GM12878 (cell line): Measurements from ENCODE around the gene CPLX1. TPM values are rescaled to one million over a fixed set of nuclear protein-coding genes. Genes with fewer than 3 reads are reported as not detected.

Experiments used
- ATAC-seq: fragments of 200-7000 bp; cut with Tn5 transposase; 3 replicates; pipeline ENCODE4 v1.9.1; 2020; ENCODE audit warnings: mild to moderate bottlenecking, moderate library complexity
- BruUV-seq: library from RNA; stranded (reverse); fragments of 400-500 nt; replicated peaks from 2 replicates; lab custom pipeline; 2021; lab: Mats Ljungman, UMichigan
- CTCF ChIA-PET: fragments of 300-600 bp; sonication (Branson Sonifier 250); formaldehyde crosslinking; extraction: SDS; loops from one replicate; lab custom pipeline; 2021; ENCODE audit warnings: inconsistent platforms; lab: Yijun Ruan, JAX
- POLR2A ChIA-PET: fragments of 350-600 bp; formaldehyde crosslinking; extraction: SDS; loops from one replicate; lab custom pipeline; 2021; ENCODE audit warnings: inconsistent platforms; lab: Charles Lee
- RAD21 ChIA-PET: fragments of 300-600 bp; sonication (Branson Sonifier 250); formaldehyde crosslinking; loops from one replicate; lab custom pipeline; 2023; ENCODE audit warnings: antibody characterized with exemption; ENCODE audit not compliant: unreplicated experiment; lab: Charles Lee
- SMC1A ChIA-PET: fragments of 300-600 bp; sonication (Branson Sonifier 250); formaldehyde crosslinking; loops from one replicate; lab custom pipeline; 2023; ENCODE audit not compliant: unreplicated experiment, uncharacterized antibody; lab: Charles Lee
- DNase-seq: peaks from one replicate; pipeline ENCODE4 v3.0.0-alpha.2; 2011; ENCODE audit warnings: low read depth, low spot score
- FAIRE-seq: peaks from 3 replicates; lab custom pipeline; 2011; peaks lifted over from hg19 to GRCh38; lab: Jason Lieb, UNC
- H2AFZ ChIP-seq: 2 replicates; pipeline ENCODE4 v1.6.0; 2011; ENCODE audit warnings: low read depth, low read length, control low read depth; ENCODE audit not compliant: control insufficient read depth
- H3K27ac ChIP-seq: 2 replicates; pipeline ENCODE4 v1.5.1; 2011; ENCODE audit warnings: control low read depth; ENCODE audit not compliant: control insufficient read depth, insufficient read depth
- H3K27me3 ChIP-seq, 2 experiments: replicated peaks in 1 of 2; 2 replicates each; pipeline versions ENCODE4 v1.6.0 to v1.6.1; 2011; ENCODE audit warnings: low read length in 1 of 2; ENCODE audit not compliant: control insufficient read depth in 2 of 2, insufficient read depth in 2 of 2
- H3K36me3 ChIP-seq, 2 experiments: 2 replicates each; pipeline ENCODE4 v1.5.1; 2011; ENCODE audit warnings: low read length in 1 of 2; ENCODE audit not compliant: control insufficient read depth in 2 of 2, insufficient read depth in 2 of 2
- H3K4me1 ChIP-seq: 2 replicates; pipeline ENCODE4 v1.6.1; 2011; ENCODE audit warnings: mild to moderate bottlenecking, low read length, moderate library complexity, mixed read lengths; ENCODE audit not compliant: control insufficient read depth, insufficient read depth
- H3K4me2 ChIP-seq: 2 replicates; pipeline ENCODE4 v1.6.0; 2011; ENCODE audit warnings: control low read depth; ENCODE audit not compliant: control insufficient read depth, insufficient read depth
- H3K4me3 ChIP-seq: fragments of 200-600 bp; sonication (generic); 2 replicates; pipeline ENCODE4 v1.5.1; 2016
- H3K79me2 ChIP-seq: 2 replicates; pipeline ENCODE4 v1.6.0; 2011; ENCODE audit warnings: low read length; ENCODE audit not compliant: control insufficient read depth, insufficient read depth
- H3K9ac ChIP-seq: 2 replicates; pipeline ENCODE4 v1.8.0; 2011; ENCODE audit warnings: low read length, control low read depth, mixed read lengths; ENCODE audit not compliant: control insufficient read depth, insufficient read depth
- H3K9me3 ChIP-seq: replicated peaks from 3 replicates; pipeline ENCODE4 v1.5.1; 2011; ENCODE audit warnings: mild to moderate bottlenecking, low read length; ENCODE audit not compliant: control insufficient read depth, insufficient read depth
- H4K20me1 ChIP-seq: 2 replicates; pipeline ENCODE4 v1.6.0; 2011; ENCODE audit not compliant: control insufficient read depth, insufficient read depth
- CHD1 ChIP-seq: IDR thresholded peaks from 2 replicates; pipeline ENCODE4 v1.6.1; 2012; ENCODE audit warnings: low read depth, low read length, improper control_type of control experiment
- CREM ChIP-seq: IDR thresholded peaks from 2 replicates; pipeline ENCODE4 v1.6.1; 2014; ENCODE audit warnings: antibody characterized with exemption, low read depth
- CTCF ChIP-seq, 3 experiments: IDR thresholded peaks in 2 of 3; conservative IDR thresholded peaks in 1 of 3; 2 replicates each; pipeline ENCODE4 v1.5.1; 2011; ENCODE audit warnings: low read depth in 3 of 3, low read length in 3 of 3, mild to moderate bottlenecking in 3 of 3, control low read depth in 2 of 3, moderate library complexity in 2 of 3, inconsistent platforms in 1 of 3, mixed read lengths in 1 of 3; ENCODE audit not compliant: control insufficient read depth in 2 of 3, insufficient read depth in 1 of 3; ENCODE audit errors: extremely low read depth in 1 of 3
- HDAC2 ChIP-seq: fragments of 200-600 bp; sonication (generic); IDR thresholded peaks from 2 replicates; pipeline ENCODE4 v1.6.1; 2017
- HDAC6 ChIP-seq: fragments of 200-600 bp; sonication (generic); IDR thresholded peaks from one replicate; pipeline ENCODE4 v1.8.0; 2017; ENCODE audit warnings: antibody characterized with exemption; ENCODE audit not compliant: unreplicated experiment
- HSF1 ChIP-seq: fragments of 150-350 bp; IDR thresholded peaks from 2 replicates; pipeline ENCODE4 v1.6.1; 2014; ENCODE audit warnings: mild to moderate bottlenecking, low read depth, low read length
- KLF5 ChIP-seq: fragments of 450-650 bp; IDR thresholded peaks from 2 replicates; pipeline ENCODE4 v1.6.1; 2014; ENCODE audit warnings: mild to moderate bottlenecking; ENCODE audit not compliant: partially characterized antibody
- NFYA ChIP-seq: IDR thresholded peaks from 2 replicates; pipeline ENCODE4 v1.6.1; 2011; ENCODE audit warnings: low read depth, mild to moderate bottlenecking, low read length, improper control_type of control experiment, borderline replicate concordance
- PBX3 ChIP-seq: IDR thresholded peaks from 2 replicates; pipeline ENCODE4 v1.6.1; 2011; ENCODE audit warnings: mild to moderate bottlenecking, low read depth, low read length, moderate library complexity; ENCODE audit not compliant: insufficient replicate concordance
- RB1 ChIP-seq: fragments of 450-650 bp; formaldehyde crosslinking; IDR thresholded peaks from 2 replicates; pipeline ENCODE4 v1.6.1; 2017; ENCODE audit warnings: mild to moderate bottlenecking, borderline replicate concordance
- RCOR1 ChIP-seq: conservative IDR thresholded peaks from 2 replicates; pipeline ENCODE4 v1.6.1; 2012; ENCODE audit warnings: low read depth, low read length, improper control_type of control experiment
- SREBF2 ChIP-seq: IDR thresholded peaks from 2 replicates; pipeline ENCODE4 v1.6.1; 2012; ENCODE audit warnings: mild to moderate bottlenecking, low read length
- ZBTB4 ChIP-seq: fragments of 450-650 bp; formaldehyde crosslinking; IDR thresholded peaks from 2 replicates; pipeline ENCODE4 v1.4.0; 2022; ENCODE audit warnings: mild to moderate bottlenecking, moderate library complexity
- ZNF217 ChIP-seq: fragments of 450-650 bp; IDR thresholded peaks from 2 replicates; pipeline ENCODE4 v1.6.1; 2017; ENCODE audit warnings: antibody characterized with exemption, mild to moderate bottlenecking
- WGBS: methylation state at CpG from one replicate; pipeline ENCODE4 v1.1.6; 2016; ENCODE audit warnings: low lambda C conversion rate; ENCODE audit not compliant: insufficient replicate concordance, insufficient coverage; ENCODE audit errors: missing lambda C conversion rate; 5-methylcytosine and 5-hydroxymethylcytosine counted together
- in situ Hi-C: fragments of 300-500 bp; cut with MboI; formaldehyde crosslinking; loops from 9 replicates; pipeline ENCODE4 v1.14.3; 2018; ENCODE audit warnings: mixed read lengths
- intact Hi-C: fragments of 100-400 bp; cut with micrococcal nuclease; formaldehyde crosslinking; loops from one replicate; pipeline ENCODE4 v1.14.2; 2022; ENCODE audit not compliant: unreplicated experiment
- polyA plus RNA-seq, 11 experiments: library from polyadenylated mRNA; depleted of rRNA in 4 of 11; unstranded in 6 of 11; stranded (reverse) in 5 of 11; fragments of >200 nt; fragmentation: Nextera tagmentation in 4 of 11; fragmentation: Illumina TruSeq in 1 of 11; extraction: Ambion mirVana in 4 of 11; extraction: Trizol in 1 of 11; gene quantifications; 1 replicate in 1 of 11; 2 replicates in 10 of 11; pipeline versions ENCODE4 v1.2.1 to v1.2.3, GENCODE V29; 2011 to 2016; ENCODE audit warnings: inconsistent platforms in 2 of 11, missing spikeins in 2 of 11, low read depth in 1 of 11
- total RNA-seq, 4 experiments: library from RNA; depleted of rRNA in 3 of 4; stranded (reverse); fragments of >200 nt in 3 of 4; fragmentation: Illumina TruSeq in 1 of 4; extraction: Trizol in 1 of 4; gene quantifications; 2 replicates each; pipeline versions ENCODE4 v1.2.1 to v1.2.3, GENCODE V29; 2013 to 2021

The CPLX1 gene
- total and polyA plus RNA-seq, 10 of the 15 experiments (the other 5 are each of a cell fraction or from before 2014, with no cell fraction given) = 0.04 to 1.2 (median 0.13) TPM; not detected in 5

GRCh38 chr4:790466-790820, 35.5 kb downstream of the CPLX1 start:
- intact Hi-C loops = no loop called here
- BruUV-seq = no TSS peak
- no peaks in the 10 kb centered on the region for H3K36me3 ChIP-seq
- H3K27ac ChIP-seq = no peak overlapping the region
- no peak overlapping the region for H3K9ac ChIP-seq
- in situ Hi-C loops = no loop called here
- 37% methylated on average over 8 of the region's 8 CpGs for WGBS
- TF ChIP-seq CHD1 (no peak), RCOR1 (no peak), CTCF (IDR thresholded peaks at IDR 0.05 in 2 of 3, conservative IDR thresholded peaks at IDR 0.05 in 1 of 3; ENCODE audit: control insufficient read depth in 2 of 3, extremely low read depth in 1 of 3, insufficient read depth in 1 of 3, low read depth in 3 of 3, low read length in 3 of 3) (no peak), ZNF217 (no peak), HDAC6 (no peak), CREM (no peak), NFYA (no peak), HDAC2 (no peak), PBX3 (no peak), RB1 (no peak), KLF5 (no peak), ZBTB4 (CRISPR knock-in tag) (no peak), HSF1 (no peak), SREBF2 (no peak)
- no peaks in the 10 kb centered on the region for H3K9me3 ChIP-seq
- RAD21 ChIA-PET = no interaction called here
- peaks cover 40% of the 10 kb centered on the region for H3K4me1 ChIP-seq
- no peak overlapping the region for H3K4me2 ChIP-seq
- POLR2A ChIA-PET = no interaction called here
- no peak for ATAC-seq
- no peak for DNase-seq
- no peaks in the 10 kb centered on the region for H4K20me1 ChIP-seq
- SMC1A ChIA-PET = no interaction called here
- H2AFZ ChIP-seq = no peak overlapping the region
- CTCF ChIA-PET = no interaction called here
- H3K79me2 ChIP-seq = no peaks in the 10 kb centered on the region
- no peak overlapping the region for H3K4me3 ChIP-seq
- no peak for FAIRE-seq
- peaks cover 2 to 4% of the 10 kb centered on the region in 2 experiments; a peak in 2 of 4 replicates for H3K27me3 ChIP-seq
